Measurements from ENCODE around the gene TRIM31. TPM values are rescaled to one million over a fixed set of nuclear protein-coding genes. Genes with fewer than 3 reads are reported as not detected.

The TRIM31 gene
- total and polyA plus RNA-seq, 9 donors, result not detected

GRCh38 chr6:30100585-30101443 is 12.1 kb downstream of the TRIM31 start:
- intact Hi-C loops (cut with DNase I), result no loop called here
- TF ChIP-seq CTCF (IDR thresholded peaks at IDR 0.05) (no peak), POLR2A (IDR thresholded peaks at IDR 0.05) (no peak), EP300 (IDR thresholded peaks at IDR 0.05) (no peak)
- 2 to 3% (median 2%) methylated on average over 46 to 47 of the region's 47 CpGs for WGBS, 3 donors
- Histone ChIP-seq H3K27ac (no peak overlapping the region), H3K27me3 (no peaks in the 10 kb centered on the region), H3K36me3 (no peaks in the 10 kb centered on the region), H3K4me3 (peak overlapping the region; percentile 8), H3K4me1 (ENCODE audit: insufficient read depth) (peaks cover 14% of the 10 kb centered on the region), H3K9me3 (no peaks in the 10 kb centered on the region)
- DNase-seq, result peak in 4 of 5 donors; percentile 18 to 47 (median 28)

- no peaks in the 10 kb centered on the region for H3K27me3 ChIP-seq
- no peak overlapping the region for H3K4me3 ChIP-seq
- no peaks in the 10 kb centered on the region for H3K36me3 ChIP-seq
- 20 to 25% (median 20%) methylated on average over 8 of the region's 8 CpGs for WGBS, 3 donors
- intact Hi-C loops (cut with DNase I), result no loop called here
- H3K9me3 ChIP-seq, result no peaks in the 10 kb centered on the region
- TF ChIP-seq CTCF (IDR thresholded peaks at IDR 0.05) (no peak), EP300 (IDR thresholded peaks at IDR 0.05) (no peak), POLR2A (IDR thresholded peaks at IDR 0.05) (no peak)
- DNase-seq, result no peak
- H3K27ac ChIP-seq, result no peak overlapping the region
- H3K4me1 ChIP-seq (ENCODE audit: insufficient read depth), result peaks cover 14% of the 10 kb centered on the region
Observed at GRCh38 chr6:30100154-30100553, 12.7 kb downstream of the TRIM31 start.

- no peaks in the 10 kb centered on the region for H3K36me3 ChIP-seq
- no peak overlapping the region for H3K27ac ChIP-seq
- no peak overlapping the region for H3K4me3 ChIP-seq
- H3K4me1 ChIP-seq (ENCODE audit: insufficient read depth), result peaks cover 11% of the 10 kb centered on the region
- WGBS, 3 donors, result 62 to 65% (median 64%) methylated on average over 4 of the region's 4 CpGs
- no peak for DNase-seq
- H3K27me3 ChIP-seq, result no peaks in the 10 kb centered on the region
- TF ChIP-seq POLR2A (IDR thresholded peaks at IDR 0.05), result no peak
- no peak for TF ChIP-seq EP300 (IDR thresholded peaks at IDR 0.05)
- intact Hi-C loops (cut with DNase I), result no loop called here
- no peaks in the 10 kb centered on the region for H3K9me3 ChIP-seq
Observed at GRCh38 chr6:30097902-30098768, 14.8 kb downstream of the TRIM31 start.

GRCh38 chr6:30096829-30097228 is 16.1 kb downstream of the TRIM31 start:
- Histone ChIP-seq H3K9me3 (no peaks in the 10 kb centered on the region), H3K27me3 (no peaks in the 10 kb centered on the region), H3K4me3 (no peak overlapping the region), H3K4me1 (ENCODE audit: insufficient read depth) (peaks cover 11% of the 10 kb centered on the region), H3K27ac (no peak overlapping the region), H3K36me3 (no peaks in the 10 kb centered on the region)
- DNase-seq, result no peak
- intact Hi-C loops (cut with DNase I), result no loop called here
- WGBS, 3 donors, result 19 to 32% (median 28%) methylated on average over 1 of the region's 1 CpG
- TF ChIP-seq EP300 (IDR thresholded peaks at IDR 0.05) (no peak), CTCF (IDR thresholded peaks at IDR 0.05) (no peak), POLR2A (IDR thresholded peaks at IDR 0.05) (no peak)
